IPS-18a (cell line): ENCODE data around the gene ZBTB17.
"Not testable (repeated sequence)": the region's sequence is repeated elsewhere in the genome, so short reads cannot be mapped to it uniquely, and the experiment has no call there.

Source experiments
- H3K27ac ChIP-seq: one replicate; pipeline ENCODE4 v1.5.1; 2013; ENCODE audit warnings: low read length
- H3K27me3 ChIP-seq: one replicate; pipeline ENCODE4 v1.6.1; 2013; ENCODE audit warnings: mild to moderate bottlenecking, low read length; ENCODE audit not compliant: control insufficient read depth, insufficient read depth
- H3K36me3 ChIP-seq: one replicate; pipeline ENCODE4 v1.6.1; 2013; ENCODE audit warnings: low read depth, low read length; ENCODE audit not compliant: control insufficient read depth
- H3K4me1 ChIP-seq: one replicate; pipeline ENCODE4 v1.6.1; 2013; ENCODE audit warnings: low read depth, low read length; ENCODE audit not compliant: control insufficient read depth
- H3K4me3 ChIP-seq: one replicate; pipeline ENCODE4 v1.5.1; 2013; ENCODE audit warnings: low read length
- H3K9ac ChIP-seq: one replicate; pipeline ENCODE4 v1.6.1; 2013; ENCODE audit warnings: mild to moderate bottlenecking, low read length, moderate library complexity
- H3K9me3 ChIP-seq: one replicate; pipeline ENCODE4 v1.6.1; 2013; ENCODE audit warnings: low read depth, low read length; ENCODE audit not compliant: control insufficient read depth

Gene ZBTB17

DNA sequence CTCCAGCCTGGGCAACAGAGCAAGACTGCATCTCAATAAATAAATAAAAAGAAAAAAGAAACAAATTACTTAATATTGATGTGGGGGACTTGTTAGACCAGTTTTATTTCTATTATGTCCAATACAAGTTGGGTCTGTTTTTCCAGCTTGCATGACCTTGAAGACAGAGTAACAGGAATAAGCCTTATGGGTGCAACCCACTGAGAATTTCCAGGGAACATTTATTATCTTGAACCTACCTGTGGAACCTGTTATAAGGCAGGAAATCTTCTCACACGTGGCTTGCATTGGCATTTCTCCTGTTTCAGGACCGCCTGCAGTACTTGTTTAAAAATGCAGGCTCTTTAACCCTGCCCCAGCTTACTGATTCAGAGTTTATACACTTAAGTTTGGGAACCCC lies 64.0 kb downstream of the ZBTB17 start:
- Histone ChIP-seq H3K4me3 (no peak overlapping the region), H3K27me3 (no peaks in the 10 kb centered on the region), H3K9me3 (no peaks in the 10 kb centered on the region), H3K9ac (no peak overlapping the region), H3K27ac (no peak overlapping the region), H3K4me1 (no peaks in the 10 kb centered on the region), H3K36me3 (peaks cover 31% of the 10 kb centered on the region)

DNA sequence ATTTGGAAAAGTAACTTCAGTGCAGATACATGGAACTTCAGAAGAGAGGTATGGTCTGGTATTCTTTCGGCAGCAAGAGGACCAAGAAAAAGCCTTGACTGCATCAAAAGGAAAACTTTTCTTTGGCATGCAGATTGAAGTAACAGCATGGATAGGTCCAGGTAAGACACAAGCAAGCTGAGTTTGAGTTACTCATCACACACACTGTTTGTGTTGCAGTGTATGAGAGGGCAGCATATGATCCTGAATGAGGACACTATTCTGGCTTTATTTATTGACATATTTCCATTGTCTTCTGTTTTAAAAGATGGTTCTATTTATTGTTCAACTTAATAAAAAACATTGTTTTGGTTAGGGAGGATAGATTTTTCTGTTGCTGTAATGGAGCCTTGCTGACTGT lies 64.8 kb downstream of the ZBTB17 start:
- no peak overlapping the region for H3K9ac ChIP-seq
- no peak overlapping the region for H3K27ac ChIP-seq
- no peaks in the 10 kb centered on the region for H3K4me1 ChIP-seq
- H3K9me3 ChIP-seq: no peaks in the 10 kb centered on the region
- H3K4me3 ChIP-seq: no peak overlapping the region
- peaks cover 24% of the 10 kb centered on the region for H3K36me3 ChIP-seq
- no peaks in the 10 kb centered on the region for H3K27me3 ChIP-seq

DNA sequence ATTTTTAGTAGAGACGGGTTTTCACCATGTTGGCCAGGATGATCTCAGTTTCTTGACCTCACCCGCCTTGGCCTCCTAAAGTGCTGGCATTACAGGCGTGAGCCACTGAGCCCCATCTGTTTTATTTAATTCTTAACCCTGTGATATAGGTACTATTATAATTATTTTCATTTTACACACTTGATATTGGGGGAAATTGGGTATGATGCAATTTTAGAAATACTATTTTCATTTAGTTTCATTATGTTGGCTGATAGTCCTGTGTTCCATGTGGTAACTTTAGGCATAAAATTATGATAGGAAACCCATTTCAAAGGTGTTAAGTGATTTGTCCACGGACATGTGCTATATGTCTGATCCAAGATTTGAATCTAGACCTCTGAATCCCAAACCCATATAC lies 67.3 kb downstream of the ZBTB17 start:
- Histone ChIP-seq H3K9ac (no peak overlapping the region), H3K27ac (no peak overlapping the region), H3K36me3 (peaks cover 17% of the 10 kb centered on the region), H3K9me3 (no peaks in the 10 kb centered on the region), H3K4me3 (no peak overlapping the region), H3K4me1 (no peaks in the 10 kb centered on the region), H3K27me3 (no peaks in the 10 kb centered on the region)

DNA sequence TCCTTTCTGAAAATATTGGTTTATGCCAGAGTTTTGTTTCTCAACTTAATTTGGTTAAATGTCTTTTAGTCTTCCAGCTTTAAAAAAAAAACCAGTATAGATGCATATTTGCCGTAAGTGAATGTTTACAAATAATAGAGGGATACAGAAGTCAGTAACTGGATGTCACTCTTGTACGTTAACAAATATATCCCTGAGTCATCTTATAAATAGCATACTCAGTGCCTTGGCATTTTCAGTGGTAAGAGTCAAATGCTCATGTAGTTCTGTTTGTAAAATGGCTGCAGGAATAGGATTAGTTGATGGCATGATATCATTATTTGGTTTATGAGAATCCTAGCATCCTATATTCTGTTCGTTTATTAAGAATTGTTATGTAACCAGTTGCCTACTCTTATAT lies 73.0 kb downstream of the ZBTB17 start:
- Histone ChIP-seq H3K36me3 (no peaks in the 10 kb centered on the region), H3K9ac (no peak overlapping the region), H3K9me3 (no peaks in the 10 kb centered on the region), H3K4me1 (peaks cover 6% of the 10 kb centered on the region), H3K27me3 (no peaks in the 10 kb centered on the region), H3K4me3 (no peak overlapping the region), H3K27ac (no peak overlapping the region)

DNA sequence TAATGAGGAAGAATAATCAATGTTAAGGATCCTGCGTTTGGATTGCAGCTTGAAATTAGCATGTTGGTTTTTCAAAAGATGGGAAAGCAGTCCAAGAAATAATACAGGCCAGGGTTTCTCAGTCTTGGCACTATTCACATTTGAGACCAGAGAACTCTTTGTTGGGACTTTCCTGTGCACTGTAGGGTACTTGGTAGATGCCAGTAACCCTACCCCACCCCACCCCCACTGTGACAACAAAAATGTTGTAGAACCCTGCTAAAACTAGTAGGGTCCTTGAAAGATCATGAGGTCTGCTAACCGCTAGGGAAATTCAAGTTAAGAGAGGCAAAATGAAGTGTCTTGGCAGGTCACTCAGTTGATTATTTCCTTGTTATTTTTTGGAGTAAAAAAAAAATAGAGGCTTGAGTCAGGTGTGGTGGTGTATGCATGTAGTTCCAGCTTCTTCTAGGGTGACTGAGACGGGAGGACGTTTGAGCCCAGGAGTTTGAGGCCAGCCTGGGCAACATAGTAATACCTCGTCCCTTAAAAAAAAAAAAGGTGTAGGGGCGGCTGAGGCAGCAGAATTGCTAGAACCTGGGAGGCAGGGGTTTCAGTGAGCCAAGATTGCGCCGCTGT lies 75.1 kb downstream of the ZBTB17 start:
- Histone ChIP-seq H3K9me3 (no peaks in the 10 kb centered on the region), H3K4me1 (peaks cover 6% of the 10 kb centered on the region), H3K36me3 (no peaks in the 10 kb centered on the region), H3K27ac (no peak overlapping the region), H3K9ac (no peak overlapping the region), H3K27me3 (no peaks in the 10 kb centered on the region), H3K4me3 (no peak overlapping the region)

DNA sequence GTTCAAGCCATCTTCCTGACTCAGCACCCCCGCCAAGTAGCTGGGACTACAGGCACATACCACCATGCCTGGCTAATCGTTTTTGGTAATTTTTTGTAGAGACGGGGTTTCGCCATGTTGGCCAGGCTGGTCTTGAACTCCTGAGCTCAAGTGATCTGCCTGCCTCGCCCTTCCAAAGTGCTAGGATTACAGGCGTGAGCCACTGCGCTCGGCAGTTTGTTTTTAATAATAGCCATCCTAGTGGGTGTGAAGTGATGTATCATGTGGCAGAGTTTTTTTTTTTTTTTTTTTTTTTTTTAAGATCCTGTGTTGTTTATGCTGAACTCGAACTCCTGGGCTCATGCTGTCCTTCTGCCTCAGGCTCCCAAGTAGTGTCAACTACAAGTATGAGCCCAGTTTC lies 76.6 kb downstream of the ZBTB17 start:
- H3K27me3 ChIP-seq: no peaks in the 10 kb centered on the region
- no peak overlapping the region for H3K4me3 ChIP-seq
- peaks cover 6% of the 10 kb centered on the region for H3K4me1 ChIP-seq
- H3K9ac ChIP-seq: no peak overlapping the region
- H3K27ac ChIP-seq: no peak overlapping the region
- H3K9me3 ChIP-seq: no peaks in the 10 kb centered on the region
- H3K36me3 ChIP-seq: no peaks in the 10 kb centered on the region

DNA sequence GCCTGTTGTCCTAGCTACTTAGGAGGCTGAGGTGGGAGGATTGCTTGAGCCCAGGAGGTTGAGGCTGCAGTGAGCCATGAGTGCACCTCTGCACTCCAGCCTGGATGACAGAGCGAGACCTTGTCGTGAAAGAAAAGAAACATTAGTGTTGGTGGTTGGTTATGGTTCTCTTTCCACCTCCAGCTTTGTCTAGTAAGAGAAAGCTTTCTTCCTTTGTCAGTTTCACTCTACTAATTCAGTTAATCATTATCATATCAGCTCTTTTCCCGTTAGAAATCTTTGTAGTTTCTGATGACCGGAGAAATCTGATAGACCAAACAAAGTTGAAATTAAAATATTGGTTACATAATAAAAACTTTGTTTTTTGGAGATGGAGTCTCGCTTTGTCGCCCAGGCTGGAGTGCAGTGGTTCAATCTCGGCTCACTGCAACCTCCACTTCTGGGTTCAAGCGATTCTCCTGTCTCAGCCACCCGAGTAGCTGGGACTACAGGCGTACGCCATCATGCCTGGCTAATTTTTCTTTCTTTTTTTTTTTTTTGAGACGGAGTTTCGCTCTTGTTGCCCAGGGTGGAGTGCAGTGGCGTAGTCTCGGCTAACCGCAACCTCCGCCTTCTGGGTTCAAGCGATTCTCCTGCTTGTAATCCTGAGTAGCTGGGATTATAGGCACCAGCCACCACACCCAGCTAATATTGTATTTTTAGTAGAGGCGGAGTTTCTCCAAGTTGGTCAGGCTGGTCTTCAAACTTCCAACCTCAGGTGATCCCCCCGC lies 78.9 kb downstream of the ZBTB17 start:
- not testable (repeated sequence) for H3K27me3 ChIP-seq, H3K27ac ChIP-seq, H3K9me3 ChIP-seq, H3K9ac ChIP-seq, H3K4me3 ChIP-seq, H3K4me1 ChIP-seq, H3K36me3 ChIP-seq

DNA sequence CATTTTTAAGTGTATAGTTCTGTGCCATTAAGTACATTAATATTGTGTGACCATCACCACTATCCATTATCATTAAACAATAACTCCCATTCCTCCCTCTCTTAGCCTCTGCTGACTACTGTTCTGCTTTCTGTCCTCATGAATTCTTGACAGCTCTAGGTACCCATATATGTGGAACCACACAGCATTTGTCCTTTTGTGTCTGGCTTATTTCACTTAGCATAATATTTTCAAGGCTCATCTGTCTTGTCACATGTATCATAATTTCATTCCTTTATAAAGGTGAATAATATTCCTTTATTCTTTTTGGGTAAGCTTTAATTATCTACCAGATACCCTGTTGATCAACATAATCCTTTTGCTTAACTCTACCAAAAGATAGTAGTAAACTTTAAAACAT lies 80.7 kb downstream of the ZBTB17 start:
- no peaks in the 10 kb centered on the region for H3K4me1 ChIP-seq
- H3K4me3 ChIP-seq: no peak overlapping the region
- H3K27ac ChIP-seq: no peak overlapping the region
- H3K36me3 ChIP-seq: no peaks in the 10 kb centered on the region
- H3K27me3 ChIP-seq: no peaks in the 10 kb centered on the region
- H3K9me3 ChIP-seq: no peaks in the 10 kb centered on the region
- H3K9ac ChIP-seq: no peak overlapping the region

DNA sequence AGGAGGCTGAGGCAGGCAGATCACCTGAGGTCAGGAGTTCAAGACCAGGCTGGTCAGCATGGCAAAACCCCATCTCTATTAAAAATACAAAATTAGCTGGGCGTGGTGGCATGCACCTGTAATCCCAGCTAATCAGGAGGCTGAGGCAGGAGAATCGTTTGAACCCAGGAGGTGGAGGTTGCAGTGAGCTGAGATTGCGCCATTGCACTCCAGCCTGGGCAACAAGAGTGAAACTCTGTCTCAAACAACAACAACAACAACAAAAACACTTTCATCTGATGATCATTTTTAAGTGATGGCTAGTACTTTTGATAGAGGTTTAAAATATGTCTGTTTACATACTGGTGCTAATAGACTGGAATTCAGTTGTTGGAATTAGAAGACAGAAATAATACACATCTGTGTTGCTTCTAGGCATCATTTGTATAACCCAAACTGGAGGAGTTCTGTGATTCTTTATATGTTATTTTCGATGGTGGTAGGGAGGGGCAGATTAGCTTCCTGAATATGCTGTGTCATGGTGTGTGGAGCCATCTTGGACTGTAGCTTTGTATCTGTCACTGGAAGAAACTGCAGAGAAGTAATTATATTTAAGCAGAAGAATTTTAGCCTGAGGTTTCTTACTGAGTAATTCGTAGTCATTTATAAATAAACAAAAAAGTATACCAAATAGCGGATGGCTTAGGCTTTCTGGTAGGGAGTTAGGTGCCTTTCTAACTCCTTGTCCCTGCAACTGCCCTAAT lies 82.9 kb downstream of the ZBTB17 start:
- H3K27me3 ChIP-seq, H3K36me3 ChIP-seq, H3K27ac ChIP-seq, H3K9me3 ChIP-seq, H3K9ac ChIP-seq, H3K4me1 ChIP-seq, H3K4me3 ChIP-seq: not testable (repeated sequence)
